Left lobe of liver (tissue), 2 donors: ENCODE measurements around the gene AJUBA. TPM values are rescaled to one million over a fixed set of nuclear protein-coding genes. Genes with fewer than 3 reads are reported as not detected.
A peak's percentile ranks its signal among the peaks of the same experiment; 100 is the strongest.
"Not testable (repeated sequence)": the region's sequence is repeated elsewhere in the genome, so short reads cannot be mapped to it uniquely, and the experiment has no call there.

ENCODE experiments used
- ATAC-seq: fragments of 200-7000 bp; cut with Tn5 transposase; one replicate; pipeline ENCODE4 v1.9.1; 2020; ENCODE audit warnings: mild to moderate bottlenecking, moderate library complexity
- DNase-seq: peaks from one replicate; pipeline ENCODE4 v3.0.0-alpha.2; 2020; ENCODE audit warnings: low spot score
- total RNA-seq: library from RNA; stranded (reverse); gene quantifications from one replicate; pipeline ENCODE4 v1.2.1, GENCODE V29; 2021
- donor health status: DM: no; HTN: no; CAD: no; lungs with moderate emphysema.
- donor health status: DM: no; HTN: yes; CAD: no.

The AJUBA gene
- total RNA-seq = 8.6 TPM

GRCh38 chr14:22982477-22983245, at the start of gene AJUBA:
AJUBA (minus strand) TSS chr14:22982551; CDS start chr14:22982266, 285 bp downstream.
- peak; percentile 89 for DNase-seq
- ATAC-seq = peak; percentile 73

GRCh38 chr14:23030936-23031335, 48.6 kb upstream of the AJUBA start:
- DNase-seq (no peak), ATAC-seq (no peak)

GRCh38 chr14:23028799-23029198, 46.4 kb upstream of the AJUBA start:
- ATAC-seq (no peak), DNase-seq (no peak)

DNA sequence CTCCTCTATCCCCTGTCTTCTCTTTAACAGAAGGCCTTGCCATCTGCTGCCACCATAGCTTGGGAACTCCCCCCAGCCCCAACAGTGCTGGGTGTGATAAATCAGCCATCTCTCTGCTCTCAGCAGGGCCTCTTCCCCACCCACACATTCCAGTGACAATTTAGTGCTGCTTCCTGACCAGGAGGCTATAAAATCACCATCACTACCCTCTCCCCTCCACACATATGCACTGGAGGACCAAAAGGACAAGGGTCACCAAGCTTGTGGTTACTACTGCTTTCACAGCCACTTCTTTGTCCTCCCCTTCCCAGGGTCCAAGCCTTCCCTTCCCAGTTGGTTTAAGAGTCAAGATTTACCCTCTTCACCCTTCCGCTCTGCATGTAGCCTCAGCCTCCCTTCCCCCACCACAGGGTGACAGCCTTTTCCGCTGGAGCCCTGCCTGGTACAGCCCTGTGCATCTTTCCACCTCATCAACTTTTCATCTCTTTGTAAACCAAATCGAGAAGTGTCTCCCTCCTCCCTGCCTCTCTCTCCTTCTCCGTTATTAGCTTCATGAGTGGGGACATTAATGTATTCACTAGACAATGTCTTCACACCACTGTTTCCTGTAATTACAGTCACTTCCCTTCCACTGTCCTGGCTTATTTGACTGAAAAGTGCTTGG, 42.9 kb upstream of the AJUBA start:
- ATAC-seq = no peak
- no peak for DNase-seq

DNA sequence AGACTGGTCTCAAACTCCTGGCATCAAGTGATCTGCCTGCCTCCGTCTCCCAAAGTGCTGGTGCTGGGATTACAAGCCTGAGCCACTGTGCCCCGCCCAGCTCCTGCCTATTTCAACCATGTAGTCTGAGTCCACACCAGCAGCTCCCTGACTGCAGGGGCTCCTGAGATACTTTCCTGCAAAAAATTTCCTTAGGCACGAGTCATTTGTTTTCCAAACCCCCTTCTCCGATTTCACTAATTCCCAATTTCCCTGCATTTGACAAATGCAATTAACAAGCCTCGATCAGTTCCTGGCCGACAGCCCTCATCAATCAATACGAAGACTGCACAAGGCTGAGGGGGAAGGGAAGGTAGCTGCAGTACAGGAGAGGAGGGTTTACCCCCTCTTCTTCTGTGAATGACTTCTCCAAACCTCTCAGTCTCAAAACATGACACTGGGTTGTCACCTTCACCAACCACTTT, 42.3 kb upstream of the AJUBA start:
- DNase-seq (no peak), ATAC-seq (no peak)

DNA sequence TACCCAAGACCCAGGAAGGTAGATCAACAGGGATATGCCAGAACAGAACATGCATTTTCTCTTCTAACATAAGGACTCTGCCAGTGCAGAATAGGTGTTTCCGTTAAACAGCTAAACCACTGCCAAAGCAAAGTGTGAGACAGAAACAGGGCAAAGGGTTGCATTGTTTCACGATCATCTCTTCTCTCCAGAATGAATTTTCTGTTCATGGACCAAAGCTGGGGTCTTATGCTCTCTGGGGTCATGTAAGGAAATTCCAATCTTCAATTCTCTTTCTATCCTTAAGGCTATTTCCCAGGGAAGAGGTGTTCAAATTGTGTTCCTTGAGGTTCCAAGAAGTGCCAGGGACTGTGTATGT, 41.4 kb upstream of the AJUBA start:
- ATAC-seq (no peak), DNase-seq (no peak)

DNA sequence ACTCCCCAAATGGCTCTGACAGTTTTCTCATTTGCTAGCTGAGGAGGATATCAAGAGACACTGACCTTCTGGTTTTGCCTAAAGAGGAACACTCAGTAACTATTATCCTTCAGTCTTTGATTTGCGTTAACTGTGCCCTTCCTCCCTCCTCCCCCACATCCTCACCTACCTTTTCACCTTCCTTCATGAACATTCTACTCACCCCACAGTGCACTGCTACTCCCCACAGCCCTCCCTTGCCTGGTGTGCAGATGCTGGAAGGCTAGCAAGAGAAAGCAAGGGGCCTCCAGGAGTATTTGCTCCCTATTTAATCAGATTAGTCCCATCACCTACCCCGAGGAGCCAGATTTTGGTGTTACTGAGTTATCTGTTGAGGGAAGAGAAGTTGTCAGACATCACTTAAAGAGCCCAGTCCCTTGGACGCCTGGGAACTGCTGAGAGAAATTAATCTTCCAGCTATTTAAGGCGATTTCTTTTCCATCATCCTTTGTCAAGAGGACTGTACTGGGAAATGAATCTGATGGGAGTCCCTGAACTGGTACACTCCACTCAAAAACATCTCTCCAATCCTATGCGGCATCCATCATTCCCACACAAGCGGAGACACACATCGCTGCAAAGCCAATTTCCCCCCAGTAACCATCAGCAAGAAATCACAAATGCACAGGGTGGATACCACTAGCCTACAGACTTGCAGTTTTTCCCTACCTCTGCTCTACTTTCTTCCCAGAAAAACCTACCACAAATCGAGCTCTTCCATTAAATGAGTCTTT, 40.9 kb upstream of the AJUBA start:
- ATAC-seq (no peak), DNase-seq (no peak)

DNA sequence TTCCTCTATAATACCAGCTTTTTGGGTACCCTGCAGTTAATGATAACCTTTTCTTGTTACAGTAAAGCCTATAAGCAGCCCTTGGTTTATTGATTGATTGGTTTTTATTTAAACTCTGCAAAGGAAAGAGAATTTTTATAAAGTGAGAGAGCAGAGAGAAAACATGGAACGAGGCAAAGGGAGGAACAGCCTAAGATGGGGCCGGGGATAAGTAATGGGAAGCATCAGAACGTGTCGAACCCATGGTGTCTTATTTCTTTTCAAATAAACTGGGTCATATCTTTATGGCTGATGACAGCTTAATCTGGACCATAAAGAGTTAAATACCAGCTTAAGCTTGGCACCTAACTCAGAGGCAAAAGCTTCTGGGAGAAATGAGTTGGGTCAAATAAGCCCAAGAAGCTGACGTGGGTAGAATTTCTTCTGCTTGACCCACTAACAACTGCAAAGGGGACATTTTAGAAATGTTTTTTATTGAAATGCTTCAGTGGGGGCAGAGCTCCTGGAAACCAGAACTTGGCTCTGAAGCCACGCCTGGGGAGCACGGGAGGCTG, 39.6 kb upstream of the AJUBA start:
- ATAC-seq (no peak), DNase-seq (no peak)

DNA sequence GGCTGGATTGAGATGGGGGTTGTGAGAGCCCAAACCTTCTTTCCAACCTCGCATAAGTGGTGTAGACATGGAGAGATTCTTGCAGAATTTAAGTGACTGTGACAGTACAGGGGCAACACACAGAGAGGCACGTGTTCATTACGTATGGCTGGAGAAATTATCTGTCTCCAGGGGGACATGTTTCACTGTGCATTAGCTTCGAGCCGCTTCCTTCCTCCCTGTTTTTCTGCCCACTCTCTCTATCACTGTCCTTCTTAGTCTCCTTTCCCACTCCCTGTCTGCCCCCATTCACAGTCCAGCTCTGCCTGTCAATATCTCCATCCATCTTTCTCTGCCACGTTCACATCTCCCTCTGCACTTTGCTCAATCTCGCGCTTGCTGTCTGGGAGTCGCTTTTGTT, 39.1 kb upstream of the AJUBA start:
- no peak for DNase-seq
- no peak for ATAC-seq

GRCh38 chr14:23020143-23021128, 38.1 kb upstream of the AJUBA start:
- DNase-seq = no peak
- ATAC-seq = no peak

- DNase-seq (no peak), ATAC-seq (no peak)
Observed at GRCh38 chr14:23018107-23018506, 35.8 kb upstream of the AJUBA start.

GRCh38 chr14:23017091-23017490, 34.7 kb upstream of the AJUBA start:
- ATAC-seq = no peak
- DNase-seq = no peak

GRCh38 chr14:23015618-23016017, 33.3 kb upstream of the AJUBA start:
- no peak for DNase-seq
- ATAC-seq = no peak

DNA sequence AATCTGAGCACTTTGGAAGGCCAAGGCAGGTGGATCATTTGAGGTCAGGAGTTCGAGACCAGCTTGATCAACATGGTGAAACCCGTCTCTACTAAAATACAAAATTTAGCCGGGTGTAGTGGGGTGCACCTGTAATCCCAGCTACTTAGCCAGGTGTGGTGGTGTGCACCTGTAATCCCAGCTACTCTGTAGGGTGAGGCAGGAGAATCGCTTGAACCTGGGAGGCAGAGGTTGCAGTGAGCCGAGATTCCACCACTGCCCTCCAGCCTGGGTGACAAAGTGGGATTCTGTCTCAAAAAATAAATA, 31.4 kb upstream of the AJUBA start:
- DNase-seq, ATAC-seq: not testable (repeated sequence)

DNA sequence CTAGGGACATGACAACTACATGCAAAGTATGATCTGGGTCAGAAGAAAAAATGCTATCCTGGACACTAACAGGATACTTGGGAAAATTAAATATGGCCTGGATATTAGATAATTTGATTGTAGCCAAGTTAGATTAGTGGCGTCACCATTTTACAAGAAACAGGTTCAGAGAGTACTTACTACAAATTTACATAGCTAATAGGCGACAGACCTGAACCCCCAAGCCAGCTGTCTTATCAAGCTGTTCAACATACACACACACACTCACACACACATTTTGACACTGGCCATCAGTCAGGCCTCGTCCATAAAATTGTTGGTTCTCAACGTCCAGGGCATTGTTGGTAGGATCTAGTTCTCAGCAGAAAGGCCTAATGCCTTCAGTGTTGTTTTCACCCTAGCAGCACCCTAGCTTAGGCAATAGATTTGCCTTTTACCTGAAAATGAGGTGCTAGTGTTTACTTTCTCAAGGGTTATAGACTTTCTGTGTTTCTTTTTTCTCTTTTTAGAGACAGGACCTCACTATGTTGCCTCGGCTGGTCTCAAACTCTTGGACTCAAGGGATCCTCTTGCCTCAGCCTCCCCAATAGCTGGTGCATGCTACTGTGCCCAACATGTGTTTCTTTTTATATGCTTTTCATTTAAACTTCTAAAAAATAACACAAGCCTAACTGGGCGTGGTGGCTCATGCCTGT, 30.9 kb upstream of the AJUBA start:
- ATAC-seq (no peak), DNase-seq (no peak)

DNA sequence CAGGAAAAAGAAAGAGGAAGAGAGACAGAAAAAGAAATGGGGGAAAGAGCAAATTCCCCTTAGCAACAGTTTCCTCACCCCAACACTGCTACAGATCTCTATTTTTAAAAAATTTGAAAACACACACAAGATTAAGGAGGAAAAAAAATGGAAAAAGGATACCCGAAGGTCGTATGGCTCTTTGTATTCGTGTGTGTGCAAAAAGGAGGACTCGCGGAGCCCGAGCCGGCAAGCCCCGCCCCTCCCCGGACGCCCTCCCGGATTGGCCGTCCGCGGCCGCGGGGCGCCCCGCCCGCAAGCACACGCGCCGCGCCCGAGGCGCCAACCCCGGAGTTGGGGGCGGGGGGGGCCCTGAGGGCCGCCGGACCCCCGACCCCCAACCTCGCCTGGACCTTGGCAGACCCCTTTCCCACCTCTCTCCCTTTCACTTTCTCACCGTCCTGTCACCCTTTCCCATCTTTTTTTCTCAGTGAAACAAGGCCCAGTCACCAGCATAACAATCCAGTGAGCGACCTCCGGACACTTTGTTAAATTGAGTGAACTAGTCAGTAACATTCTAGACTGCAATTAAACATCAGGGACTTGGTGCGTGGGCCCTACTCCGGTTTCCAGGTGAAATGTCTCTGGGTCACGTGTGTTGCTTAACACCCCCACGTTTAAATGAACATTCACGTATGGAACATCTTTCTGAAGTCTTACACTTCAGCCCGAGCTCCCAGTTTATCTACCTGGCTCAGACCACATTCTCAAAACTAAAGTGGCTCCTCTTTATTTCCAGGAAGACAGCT, 27.8 kb upstream of the AJUBA start, which contains the start of gene C14orf93:
Gene C14orf93 (minus strand): TSS at position 205 of the 788 bp plus-strand sequence. CDS start 11,120 bp downstream, outside the sequence.
- ATAC-seq = peak; percentile 72
- DNase-seq = peak; percentile 82

GRCh38 chr14:23009483-23009938, 27.2 kb upstream of the AJUBA start:
- ATAC-seq = no peak
- no peak for DNase-seq

- no peak for DNase-seq
- no peak for ATAC-seq
Observed at GRCh38 chr14:23008831-23009230, 26.5 kb upstream of the AJUBA start.
